IMR-90 (cell line): ENCODE measurements around the gene ERBB4. TPM values are rescaled to one million over a fixed set of nuclear protein-coding genes. Genes with fewer than 3 reads are reported as not detected.

Source experiments
- ATAC-seq: fragments of 200-7000 bp; cut with Tn5 transposase; 2 replicates; pipeline ENCODE4 v1.9.1; 2020; ENCODE audit warnings: low read depth, mild to moderate bottlenecking, moderate library complexity
- BruUV-seq: library from RNA; stranded (reverse); fragments of 400-500 nt; replicated peaks from 2 replicates; lab custom pipeline; 2021; lab: Mats Ljungman, UMichigan
- CTCF ChIA-PET: fragments of 300-600 bp; formaldehyde crosslinking; extraction: SDS; loops from one replicate; lab custom pipeline; 2021; ENCODE audit warnings: antibody characterized with exemption; lab: Yijun Ruan, JAX
- POLR2A ChIA-PET: fragments of 300-600 bp; sonication (Branson Sonifier 250); formaldehyde crosslinking; loops from one replicate; lab custom pipeline; 2022; ENCODE audit warnings: antibody characterized with exemption; ENCODE audit not compliant: unreplicated experiment; lab: Charles Lee
- DNase-seq: peaks from one replicate; pipeline ENCODE4 v3.0.0; 2013
- H2AFZ ChIP-seq: replicated peaks from 2 replicates; pipeline ENCODE3; 2013; ENCODE audit warnings: low read length, mild to moderate bottlenecking; ENCODE audit not compliant: poor library complexity
- H2AK5ac ChIP-seq: 2 replicates; pipeline ENCODE4 v1.6.1; 2013; ENCODE audit warnings: low read depth, low read length, inconsistent platforms
- H2AK9ac ChIP-seq: replicated peaks from 2 replicates; pipeline ENCODE3; 2013; ENCODE audit warnings: mild to moderate bottlenecking, low read depth, low read length, moderate library complexity; ENCODE audit not compliant: poor library complexity
- H2BK120ac ChIP-seq: 2 replicates; pipeline ENCODE4 v1.6.1; 2013; ENCODE audit warnings: low read depth, low read length, inconsistent platforms
- H2BK15ac ChIP-seq: 3 replicates; pipeline ENCODE4 v1.6.1; 2013; ENCODE audit warnings: low read depth, low read length, inconsistent platforms
- H2BK20ac ChIP-seq: 2 replicates; pipeline ENCODE4 v1.6.1; 2013; ENCODE audit warnings: low read depth, mild to moderate bottlenecking, inconsistent platforms, low read length, moderate library complexity
- H2BK5ac ChIP-seq: 2 replicates; pipeline ENCODE4 v1.6.1; 2013; ENCODE audit warnings: mild to moderate bottlenecking, low read depth, low read length, inconsistent platforms; ENCODE audit not compliant: poor library complexity, severe bottlenecking
- H3K14ac ChIP-seq: replicated peaks from 2 replicates; pipeline ENCODE4 v1.6.1; 2013; ENCODE audit warnings: low read depth, low read length, inconsistent platforms
- H3K18ac ChIP-seq: 2 replicates; pipeline ENCODE4 v1.6.1; 2013; ENCODE audit warnings: low read depth, low read length, control low read depth
- H3K23ac ChIP-seq: 2 replicates; pipeline ENCODE4 v1.6.1; 2013; ENCODE audit warnings: low read depth, low read length, inconsistent platforms
- H3K27ac ChIP-seq: 2 replicates; pipeline ENCODE4 v1.5.1; 2013; ENCODE audit warnings: mild to moderate bottlenecking, control low read depth, low read length; ENCODE audit not compliant: insufficient read depth
- H3K27me3 ChIP-seq: 2 replicates; pipeline ENCODE4 v1.6.1; 2013; ENCODE audit warnings: low read length; ENCODE audit not compliant: control insufficient read depth, insufficient read depth
- H3K36me3 ChIP-seq: 2 replicates; pipeline ENCODE4 v1.6.1; 2013; ENCODE audit warnings: low read length, mixed read lengths; ENCODE audit not compliant: control insufficient read depth, insufficient read depth
- H3K4ac ChIP-seq: 2 replicates; pipeline ENCODE4 v1.6.1; 2013; ENCODE audit warnings: low read depth, low read length, inconsistent platforms
- H3K4me1 ChIP-seq: 2 replicates; pipeline ENCODE4 v1.6.1; 2013; ENCODE audit warnings: low read length, mixed read lengths; ENCODE audit not compliant: control insufficient read depth, insufficient read depth
- H3K4me2 ChIP-seq: 2 replicates; pipeline ENCODE4 v1.6.1; 2013; ENCODE audit warnings: low read depth, mild to moderate bottlenecking, control low read depth, low read length, moderate library complexity
- H3K4me3 ChIP-seq: 2 replicates; pipeline ENCODE4 v1.5.1; 2013; ENCODE audit warnings: low read depth, mild to moderate bottlenecking, control low read depth, low read length, moderate library complexity; ENCODE audit not compliant: insufficient read depth
- H3K56ac ChIP-seq: 2 replicates; pipeline ENCODE4 v1.6.1; 2013; ENCODE audit warnings: low read length, inconsistent platforms; ENCODE audit not compliant: insufficient read depth; ENCODE audit errors: extremely low read depth
- H3K79me1 ChIP-seq, 2 experiments: 2 replicates each; pipeline ENCODE4 v1.6.1; 2013; ENCODE audit warnings: low read length in 2 of 2, inconsistent platforms in 1 of 2, low read depth in 1 of 2
- H3K9ac ChIP-seq: 2 replicates; pipeline ENCODE4 v1.6.1; 2013; ENCODE audit warnings: low read depth, low read length, control low read depth
- H3K9me1 ChIP-seq: 2 replicates; pipeline ENCODE4 v1.6.1; 2013; ENCODE audit warnings: low read length, inconsistent platforms; ENCODE audit not compliant: insufficient read depth
- H3K9me3 ChIP-seq: 2 replicates; pipeline ENCODE4 v1.6.1; 2013; ENCODE audit warnings: low read length; ENCODE audit not compliant: control insufficient read depth, insufficient read depth
- H4K20me1 ChIP-seq: 2 replicates; pipeline ENCODE4 v1.6.1; 2013; ENCODE audit warnings: low read length, inconsistent platforms; ENCODE audit not compliant: insufficient read depth
- H4K5ac ChIP-seq: 2 replicates; pipeline ENCODE4 v1.6.1; 2013; ENCODE audit warnings: mild to moderate bottlenecking, low read depth, low read length, control low read depth
- H4K8ac ChIP-seq, 2 experiments: 2 replicates each; pipeline ENCODE4 v1.6.1; 2013; ENCODE audit warnings: low read depth in 2 of 2, low read length in 2 of 2, control low read depth in 1 of 2, inconsistent platforms in 1 of 2
- H4K91ac ChIP-seq: 2 replicates; pipeline ENCODE4 v1.6.1; 2013; ENCODE audit warnings: low read depth, low read length, inconsistent platforms; ENCODE audit not compliant: insufficient read depth
- BHLHE40 ChIP-seq: fragments of 150-350 bp; IDR thresholded peaks from 2 replicates; pipeline ENCODE4 v1.6.1; 2016; ENCODE audit warnings: mild to moderate bottlenecking, low read depth, low read length
- CEBPB ChIP-seq: IDR thresholded peaks from 2 replicates; pipeline ENCODE4 v1.6.1; 2012; ENCODE audit warnings: low read depth, low read length, improper control_type of control experiment
- CHD1 ChIP-seq: IDR thresholded peaks from 2 replicates; pipeline ENCODE4 v1.6.1; 2012; ENCODE audit warnings: low read depth, low read length, improper control_type of control experiment
- CTCF ChIP-seq: conservative IDR thresholded peaks from 2 replicates; pipeline ENCODE4 v1.5.1; 2012; ENCODE audit warnings: mild to moderate bottlenecking, low read depth, low read length, improper control_type of control experiment
- FOS ChIP-seq: fragments of 150-350 bp; IDR thresholded peaks from 2 replicates; pipeline ENCODE4 v1.6.1; 2016; ENCODE audit warnings: low read depth, low read length
- MAFK ChIP-seq: IDR thresholded peaks from 2 replicates; pipeline ENCODE4 v1.6.1; 2012; ENCODE audit warnings: low read depth, low read length, improper control_type of control experiment
- MAZ ChIP-seq: IDR thresholded peaks from 2 replicates; pipeline ENCODE4 v1.6.1; 2012; ENCODE audit warnings: low read depth, mild to moderate bottlenecking, low read length, improper control_type of control experiment, moderate library complexity, borderline replicate concordance
- MXI1 ChIP-seq: IDR thresholded peaks from 2 replicates; pipeline ENCODE4 v1.6.1; 2012; ENCODE audit warnings: low read depth, mild to moderate bottlenecking, low read length, moderate library complexity, borderline replicate concordance
- NFE2L2 ChIP-seq: fragments of 150-350 bp; IDR thresholded peaks from 2 replicates; pipeline ENCODE4 v1.6.1; 2016; ENCODE audit warnings: low read depth, mild to moderate bottlenecking, low read length
- POLR2A ChIP-seq: IDR thresholded peaks from 2 replicates; pipeline ENCODE4 v1.6.1; 2012; ENCODE audit warnings: mild to moderate bottlenecking, low read depth, low read length
- RAD21 ChIP-seq: IDR thresholded peaks from 2 replicates; pipeline ENCODE4 v1.6.1; 2012; ENCODE audit warnings: low read length, improper control_type of control experiment
- RCOR1 ChIP-seq: IDR thresholded peaks from 2 replicates; pipeline ENCODE4 v1.6.1; 2012; ENCODE audit warnings: mild to moderate bottlenecking, low read length, improper control_type of control experiment; ENCODE audit not compliant: insufficient replicate concordance
- RFX5 ChIP-seq: IDR thresholded peaks from 2 replicates; pipeline ENCODE4 v1.8.0; 2012; ENCODE audit warnings: low read depth, mild to moderate bottlenecking, low read length, moderate library complexity
- SMC3 ChIP-seq: fragments of 150-350 bp; IDR thresholded peaks from 2 replicates; pipeline ENCODE4 v1.6.1; 2016; ENCODE audit warnings: low read depth, mild to moderate bottlenecking, antibody characterized with exemption, low read length, moderate library complexity
- USF2 ChIP-seq: fragments of 150-350 bp; IDR thresholded peaks from 2 replicates; pipeline ENCODE4 v1.6.1; 2017; ENCODE audit warnings: mild to moderate bottlenecking, antibody characterized with exemption, low read length, low read depth
- WGBS, 2 experiments: methylation state at CpG; one replicate each; pipeline versions ENCODE4 v1.1.5 to v1.1.7; 2013; ENCODE audit warnings: missing lambda C conversion rate in 2 of 2; ENCODE audit not compliant: insufficient read length in 1 of 2; ENCODE audit errors: extremely low coverage in 2 of 2; 5-methylcytosine and 5-hydroxymethylcytosine counted together
- dilution Hi-C: fragments of 300-500 bp; cut with HindIII; formaldehyde crosslinking; loops from one replicate; pipeline ENCODE4 v1.14.3; 2018; ENCODE audit warnings: low sequenced_read_pairs; ENCODE audit not compliant: unreplicated experiment
- in situ Hi-C: fragments of 300-500 bp; cut with MboI; formaldehyde crosslinking; loops from 3 replicates; pipeline ENCODE4 v1.14.3; 2019; ENCODE audit warnings: low sequenced_read_pairs, inconsistent platforms, mixed read lengths
- intact Hi-C: fragments of 100-400 bp; cut with micrococcal nuclease; formaldehyde crosslinking; loops from 2 replicates; pipeline ENCODE4 v1.10.0; 2022
- polyA plus RNA-seq, 3 experiments: library from polyadenylated mRNA; depleted of rRNA; stranded (reverse); fragments of >200 nt; gene quantifications; 2 replicates each; pipeline ENCODE4 v1.2.3, GENCODE V29; 2012; ENCODE audit warnings: low replicate concordance in 1 of 3
- total RNA-seq: library from RNA; depleted of rRNA; stranded (reverse); fragments of >200 nt; gene quantifications from 2 replicates; pipeline ENCODE4 v1.2.3, GENCODE V29; 2012
- TF ChIP-seq, protein P1 (sequence below): fragments of 150-350 bp; IDR thresholded peaks from 2 replicates; pipeline ENCODE4 v1.6.1; 2016; ENCODE audit warnings: low read depth, mild to moderate bottlenecking, low read length, moderate library complexity, borderline replicate concordance

The ERBB4 gene
- total and polyA plus RNA-seq, 2 of the 4 experiments (the other 2 are of a cell fraction): not detected

GRCh38 chr2:212208467-212208866 is 330.1 kb downstream of the ERBB4 start:
- no peak overlapping the region for H2BK5ac ChIP-seq
- H3K4me1 ChIP-seq: no peaks in the 10 kb centered on the region
- ChIA-PET CTCF (no interaction called here), POLR2A (no interaction called here)
- in situ Hi-C loops (no loop called here), intact Hi-C loops (no loop called here), dilution Hi-C loops (no loop called here)
- no peak overlapping the region for H2AFZ ChIP-seq
- TF ChIP-seq CHD1 (no peak), BHLHE40 (no peak), MAFK (no peak), CTCF (no peak), RAD21 (no peak), FOS (no peak), POLR2A (no peak), CEBPB (no peak), MXI1 (no peak), MAZ (no peak), SMC3 (no peak), RCOR1 (no peak), NFE2L2 (no peak), RFX5 (no peak), USF2 (no peak)
- TF ChIP-seq, protein P1, sequence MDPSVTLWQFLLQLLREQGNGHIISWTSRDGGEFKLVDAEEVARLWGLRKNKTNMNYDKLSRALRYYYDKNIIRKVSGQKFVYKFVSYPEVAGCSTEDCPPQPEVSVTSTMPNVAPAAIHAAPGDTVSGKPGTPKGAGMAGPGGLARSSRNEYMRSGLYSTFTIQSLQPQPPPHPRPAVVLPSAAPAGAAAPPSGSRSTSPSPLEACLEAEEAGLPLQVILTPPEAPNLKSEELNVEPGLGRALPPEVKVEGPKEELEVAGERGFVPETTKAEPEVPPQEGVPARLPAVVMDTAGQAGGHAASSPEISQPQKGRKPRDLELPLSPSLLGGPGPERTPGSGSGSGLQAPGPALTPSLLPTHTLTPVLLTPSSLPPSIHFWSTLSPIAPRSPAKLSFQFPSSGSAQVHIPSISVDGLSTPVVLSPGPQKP: no peak
- H4K8ac ChIP-seq: no peak overlapping the region
- no peak overlapping the region for H4K91ac ChIP-seq
- H3K27me3 ChIP-seq: no peaks in the 10 kb centered on the region
- no peaks in the 10 kb centered on the region for H3K79me1 ChIP-seq
- H3K27ac ChIP-seq: no peak overlapping the region
- H4K5ac ChIP-seq: no peak overlapping the region
- WGBS, 2 experiments: no CpG with 5 or more reads among the region's 1 CpG
- H3K4ac ChIP-seq: no peak overlapping the region
- no peak for DNase-seq
- H3K18ac ChIP-seq: no peak overlapping the region
- H4K20me1 ChIP-seq: no peaks in the 10 kb centered on the region
- H2BK20ac ChIP-seq: no peak overlapping the region
- no peak overlapping the region for H3K56ac ChIP-seq
- H2AK9ac ChIP-seq: no peak overlapping the region
- no peaks in the 10 kb centered on the region for H3K9me3 ChIP-seq
- no peak overlapping the region for H3K9ac ChIP-seq
- no peak for ATAC-seq
- no peak overlapping the region for H3K14ac ChIP-seq
- no peak overlapping the region for H3K4me3 ChIP-seq
- no peak overlapping the region for H3K23ac ChIP-seq
- H3K9me1 ChIP-seq: no peaks in the 10 kb centered on the region
- H2AK5ac ChIP-seq: no peak overlapping the region
- no peak overlapping the region for H3K4me2 ChIP-seq
- no peaks in the 10 kb centered on the region for H3K36me3 ChIP-seq
- no peak overlapping the region for H2BK15ac ChIP-seq
- no TSS peak for BruUV-seq
- H2BK120ac ChIP-seq: no peak overlapping the region
